ENCODE measurements around the gene IQCF2. TPM values are rescaled to one million over a fixed set of nuclear protein-coding genes. Genes with fewer than 3 reads are reported as not detected.

IQCF2 gene
- polyA plus RNA-seq: not detected
- long read RNA-seq, donor 1: 0 reads
- long read RNA-seq, donor 2: 0 reads
- long read RNA-seq, donor 3: 0 reads
- long read RNA-seq, donor 4: 0 reads
- long read RNA-seq, donor 5: 0 reads
- long read RNA-seq, donor 6: 0 reads
- long read RNA-seq, donor 7: 0 reads
- long read RNA-seq, donor 8: 0 reads
- long read RNA-seq, donor 9: 0 reads
- long read RNA-seq, donor 10: 0 reads

DNA sequence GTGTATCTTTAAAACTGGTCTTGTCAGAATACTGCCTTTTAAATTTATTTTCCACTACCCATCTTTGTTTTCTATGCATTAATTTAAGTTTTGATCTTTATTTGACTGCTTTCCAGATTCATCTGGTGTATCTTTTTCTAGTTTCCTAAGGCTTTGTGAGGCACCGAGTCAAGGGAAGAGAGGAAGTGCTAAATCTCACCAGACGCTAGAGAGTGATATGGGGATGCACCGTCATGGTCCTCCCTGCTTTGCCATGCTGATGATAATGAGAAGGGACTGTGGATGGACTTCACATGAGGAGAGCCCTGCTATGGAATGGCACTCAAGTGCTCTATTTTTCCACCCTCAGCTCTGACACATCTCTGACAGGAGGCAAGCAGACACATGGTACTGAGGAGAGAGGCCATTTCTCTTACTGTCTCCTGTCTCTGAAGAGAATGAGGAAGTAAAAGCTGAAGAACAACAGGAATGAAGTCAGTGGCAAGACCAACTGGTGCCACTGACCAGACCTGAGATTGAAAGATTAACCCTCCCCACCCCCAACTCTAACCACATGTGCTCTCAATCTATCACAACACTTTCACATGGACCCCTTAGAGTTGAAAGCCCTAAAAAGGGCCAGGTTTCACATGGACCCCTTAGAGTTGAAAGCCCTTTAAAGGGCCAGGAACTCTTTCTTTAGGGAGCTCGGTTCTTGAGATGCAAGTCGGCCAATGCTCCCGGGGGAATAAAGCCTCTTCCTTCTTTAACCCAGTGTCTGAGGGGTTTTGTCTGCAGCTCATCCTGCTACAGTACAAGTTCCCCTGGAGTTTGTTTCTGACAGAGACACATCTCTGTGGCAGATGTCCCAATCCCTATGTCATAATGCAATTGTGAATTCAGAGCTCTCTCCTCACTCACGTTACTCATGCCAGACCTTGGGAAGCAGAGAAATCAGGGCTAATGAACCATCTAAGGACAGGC, at the start of gene IQCF2:
IQCF2 (plus strand) TSS at position 913 of the 963 bp plus-strand sequence. CDS start 52 bp downstream, outside the sequence.
- 72 to 90% (median 73%) methylated on average over 7 of the region's 7 CpGs for WGBS, 3 donors
- H3K27me3 ChIP-seq (ENCODE audit: control insufficient read depth in 3 of 3, insufficient read depth in 3 of 3, low read length in 3 of 3): peaks cover 0 to 4% (median 0%) of the 10 kb centered on the region in 3 donors
- H3K4me3 ChIP-seq (ENCODE audit: low read depth in 1 of 3, low read length in 3 of 3): no peak within 1 kb of the TSS
- H3K9me3 ChIP-seq (ENCODE audit: control insufficient read depth in 2 of 2, insufficient read depth in 1 of 2, low read depth in 1 of 2, low read length in 1 of 2): no peaks in the 10 kb centered on the region
- no peak for FAIRE-seq
- no peak within 1 kb of the TSS for H3K27ac ChIP-seq (ENCODE audit: low read depth in 1 of 3, low read length in 2 of 3)
- no peak for DNase-seq
- no peaks in the 10 kb centered on the region for H3K4me1 ChIP-seq (ENCODE audit: control insufficient read depth in 3 of 3, insufficient read depth in 2 of 3, low read depth in 1 of 3, low read length in 2 of 3)
- no peaks in the 10 kb centered on the region for H3K36me3 ChIP-seq (ENCODE audit: control insufficient read depth in 3 of 3, insufficient read depth in 2 of 3, low read depth in 1 of 3, low read length in 3 of 3)

DNA sequence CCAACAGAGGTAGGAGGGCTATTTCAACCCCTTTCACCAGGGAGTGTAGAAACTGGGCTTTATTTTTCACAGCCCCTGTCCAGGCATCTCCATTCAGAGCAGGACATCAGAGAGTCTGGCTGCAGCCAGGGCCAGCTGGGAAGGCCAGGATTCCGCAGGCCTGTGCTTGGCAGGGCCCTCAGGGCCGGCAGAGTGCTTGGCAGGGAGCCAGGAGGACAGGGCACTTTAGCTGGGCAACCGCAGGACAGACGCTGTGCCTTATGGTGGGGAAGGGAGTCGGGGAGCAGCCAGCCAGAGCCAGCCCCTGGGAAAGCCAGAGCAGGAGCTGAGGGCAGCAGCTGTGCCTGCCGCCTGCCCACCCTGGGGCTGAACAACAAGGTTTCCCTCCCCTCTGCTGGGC, 47.9 kb upstream of the IQCF2 start:
- 51 to 67% (median 57%) methylated on average over 5 to 6 of the region's 6 CpGs for WGBS, 3 donors
- no peak for DNase-seq
- no peaks in the 10 kb centered on the region for H3K36me3 ChIP-seq (ENCODE audit: control insufficient read depth in 3 of 3, insufficient read depth in 2 of 3, low read depth in 1 of 3, low read length in 3 of 3)
- H3K27ac ChIP-seq (ENCODE audit: low read depth in 1 of 3, low read length in 2 of 3): no peak overlapping the region
- H3K27me3 ChIP-seq (ENCODE audit: control insufficient read depth in 3 of 3, insufficient read depth in 3 of 3, low read length in 3 of 3): peaks cover 0 to 5% (median 0%) of the 10 kb centered on the region in 3 donors
- no peaks in the 10 kb centered on the region for H3K4me1 ChIP-seq (ENCODE audit: control insufficient read depth in 3 of 3, insufficient read depth in 2 of 3, low read depth in 1 of 3, low read length in 2 of 3)
- no peaks in the 10 kb centered on the region for H3K9me3 ChIP-seq (ENCODE audit: control insufficient read depth in 2 of 2, insufficient read depth in 1 of 2, low read depth in 1 of 2, low read length in 1 of 2)
- no peak overlapping the region for H3K4me3 ChIP-seq (ENCODE audit: low read depth in 1 of 3, low read length in 3 of 3)
- no peak for FAIRE-seq

- H3K27ac ChIP-seq (ENCODE audit: low read depth in 1 of 3, low read length in 2 of 3): no peak overlapping the region
- H3K4me3 ChIP-seq (ENCODE audit: low read depth in 1 of 3, low read length in 3 of 3): no peak overlapping the region
- peaks cover 0 to 5% (median 0%) of the 10 kb centered on the region in 3 donors for H3K27me3 ChIP-seq (ENCODE audit: control insufficient read depth in 3 of 3, insufficient read depth in 3 of 3, low read length in 3 of 3)
- 79 to 88% (median 88%) methylated on average over 3 of the region's 3 CpGs for WGBS, 3 donors
- H3K4me1 ChIP-seq (ENCODE audit: control insufficient read depth in 3 of 3, insufficient read depth in 2 of 3, low read depth in 1 of 3, low read length in 2 of 3): no peaks in the 10 kb centered on the region
- H3K9me3 ChIP-seq (ENCODE audit: control insufficient read depth in 2 of 2, insufficient read depth in 1 of 2, low read depth in 1 of 2, low read length in 1 of 2): no peaks in the 10 kb centered on the region
- no peak for FAIRE-seq
- DNase-seq: no peak
- H3K36me3 ChIP-seq (ENCODE audit: control insufficient read depth in 3 of 3, insufficient read depth in 2 of 3, low read depth in 1 of 3, low read length in 3 of 3): no peaks in the 10 kb centered on the region
These were observed 47.4 kb upstream of the IQCF2 start for GRCh38 chr3:51814034-51814433.

GRCh38 chr3:51815614-51816013, 45.8 kb upstream of the IQCF2 start:
- Histone ChIP-seq H3K9me3 (ENCODE audit: control insufficient read depth in 2 of 2, insufficient read depth in 1 of 2, low read depth in 1 of 2, low read length in 1 of 2) (no peaks in the 10 kb centered on the region), H3K4me1 (ENCODE audit: control insufficient read depth in 3 of 3, insufficient read depth in 2 of 3, low read depth in 1 of 3, low read length in 2 of 3) (no peaks in the 10 kb centered on the region), H3K4me3 (ENCODE audit: low read depth in 1 of 3, low read length in 3 of 3) (no peak overlapping the region), H3K27ac (ENCODE audit: low read depth in 1 of 3, low read length in 2 of 3) (no peak overlapping the region), H3K27me3 (ENCODE audit: control insufficient read depth in 3 of 3, insufficient read depth in 3 of 3, low read length in 3 of 3) (peaks cover 0 to 5% (median 0%) of the 10 kb centered on the region in 3 donors), H3K36me3 (ENCODE audit: control insufficient read depth in 3 of 3, insufficient read depth in 2 of 3, low read depth in 1 of 3, low read length in 3 of 3) (no peaks in the 10 kb centered on the region)
- WGBS, 3 donors: 24 to 50% (median 27%) methylated on average over 4 of the region's 4 CpGs
- FAIRE-seq (no peak), DNase-seq (no peak)

DNA sequence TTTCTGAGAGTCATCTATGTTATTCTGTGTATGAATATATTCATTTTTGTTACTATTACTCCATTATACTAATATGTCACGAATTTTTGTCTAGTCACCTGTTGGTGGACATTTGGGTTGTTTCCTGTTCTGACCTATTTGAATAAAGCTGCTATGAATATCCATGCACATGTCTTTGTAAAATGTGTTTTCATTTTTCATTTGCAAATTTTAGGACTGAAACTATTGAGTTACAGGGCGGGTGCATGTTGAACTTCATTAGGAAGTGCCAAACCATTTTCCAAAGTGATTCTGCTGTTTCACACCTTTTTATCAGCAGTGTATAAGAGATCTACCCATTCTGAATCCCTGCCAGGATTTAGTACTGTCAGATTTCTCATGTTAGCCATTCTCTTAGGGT, 44.7 kb upstream of the IQCF2 start:
- H3K4me3 ChIP-seq (ENCODE audit: low read depth in 1 of 3, low read length in 3 of 3): no peak overlapping the region
- 69 to 85% (median 75%) methylated on average over 2 of the region's 2 CpGs for WGBS, 3 donors
- FAIRE-seq: no peak
- no peak for DNase-seq
- H3K4me1 ChIP-seq (ENCODE audit: control insufficient read depth in 3 of 3, insufficient read depth in 2 of 3, low read depth in 1 of 3, low read length in 2 of 3): no peaks in the 10 kb centered on the region
- H3K27me3 ChIP-seq (ENCODE audit: control insufficient read depth in 3 of 3, insufficient read depth in 3 of 3, low read length in 3 of 3): peaks cover 0 to 5% (median 0%) of the 10 kb centered on the region in 3 donors
- H3K9me3 ChIP-seq (ENCODE audit: control insufficient read depth in 2 of 2, insufficient read depth in 1 of 2, low read depth in 1 of 2, low read length in 1 of 2): no peaks in the 10 kb centered on the region
- H3K36me3 ChIP-seq (ENCODE audit: control insufficient read depth in 3 of 3, insufficient read depth in 2 of 3, low read depth in 1 of 3, low read length in 3 of 3): no peaks in the 10 kb centered on the region
- H3K27ac ChIP-seq (ENCODE audit: low read depth in 1 of 3, low read length in 2 of 3): no peak overlapping the region

DNA sequence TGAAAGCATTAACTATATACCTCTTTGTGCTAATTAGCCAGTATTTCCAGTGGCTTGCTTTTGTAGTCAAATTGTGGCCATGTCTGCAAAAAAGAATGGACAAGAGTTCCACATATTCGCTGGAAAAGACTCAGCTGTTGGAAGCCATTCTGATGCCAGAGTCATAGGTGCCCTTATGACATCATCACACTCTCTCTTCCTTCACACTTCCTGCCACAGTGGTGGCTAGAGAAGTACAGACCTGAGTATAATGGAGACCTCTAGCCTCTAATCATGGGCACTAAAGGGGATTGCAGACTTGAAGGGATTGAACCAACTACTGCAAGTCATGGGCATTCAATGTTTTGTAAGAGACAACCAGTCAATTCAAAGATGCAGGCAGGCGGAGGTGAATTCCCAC, 44.0 kb upstream of the IQCF2 start:
- WGBS, 3 donors: 87 to 91% (median 90%) methylated on average over 2 of the region's 2 CpGs
- no peak for FAIRE-seq

GRCh38 chr3:51819151-51819550, 42.3 kb upstream of the IQCF2 start:
- H3K4me3 ChIP-seq (ENCODE audit: low read depth in 1 of 3, low read length in 3 of 3): no peak overlapping the region
- no peak overlapping the region for H3K27ac ChIP-seq (ENCODE audit: low read depth in 1 of 3, low read length in 2 of 3)
- DNase-seq (no peak), FAIRE-seq (no peak)
- WGBS, 3 donors: 86 to 92% (median 89%) methylated on average over 15 of the region's 15 CpGs
- H3K27me3 ChIP-seq (ENCODE audit: control insufficient read depth in 3 of 3, insufficient read depth in 3 of 3, low read length in 3 of 3): peaks cover 0 to 7% (median 0%) of the 10 kb centered on the region in 3 donors
- H3K4me1 ChIP-seq (ENCODE audit: control insufficient read depth in 3 of 3, insufficient read depth in 2 of 3, low read depth in 1 of 3, low read length in 2 of 3): no peaks in the 10 kb centered on the region
- no peaks in the 10 kb centered on the region for H3K9me3 ChIP-seq (ENCODE audit: control insufficient read depth in 2 of 2, insufficient read depth in 1 of 2, low read depth in 1 of 2, low read length in 1 of 2)
- H3K36me3 ChIP-seq (ENCODE audit: control insufficient read depth in 3 of 3, insufficient read depth in 2 of 3, low read depth in 1 of 3, low read length in 3 of 3): no peaks in the 10 kb centered on the region

More for the DNA sequence above, 44.0 kb upstream of the IQCF2 start:
- Histone ChIP-seq H3K9me3 (ENCODE audit: control insufficient read depth in 2 of 2, insufficient read depth in 1 of 2, low read depth in 1 of 2, low read length in 1 of 2) (no peaks in the 10 kb centered on the region), H3K4me1 (ENCODE audit: control insufficient read depth in 3 of 3, insufficient read depth in 2 of 3, low read depth in 1 of 3, low read length in 2 of 3) (no peaks in the 10 kb centered on the region), H3K27ac (ENCODE audit: low read depth in 1 of 3, low read length in 2 of 3) (no peak overlapping the region), H3K36me3 (ENCODE audit: control insufficient read depth in 3 of 3, insufficient read depth in 2 of 3, low read depth in 1 of 3, low read length in 3 of 3) (no peaks in the 10 kb centered on the region), H3K27me3 (ENCODE audit: control insufficient read depth in 3 of 3, insufficient read depth in 3 of 3, low read length in 3 of 3) (peaks cover 0 to 5% (median 0%) of the 10 kb centered on the region in 3 donors), H3K4me3 (ENCODE audit: low read depth in 1 of 3, low read length in 3 of 3) (no peak overlapping the region)
- DNase-seq: no peak

DNA sequence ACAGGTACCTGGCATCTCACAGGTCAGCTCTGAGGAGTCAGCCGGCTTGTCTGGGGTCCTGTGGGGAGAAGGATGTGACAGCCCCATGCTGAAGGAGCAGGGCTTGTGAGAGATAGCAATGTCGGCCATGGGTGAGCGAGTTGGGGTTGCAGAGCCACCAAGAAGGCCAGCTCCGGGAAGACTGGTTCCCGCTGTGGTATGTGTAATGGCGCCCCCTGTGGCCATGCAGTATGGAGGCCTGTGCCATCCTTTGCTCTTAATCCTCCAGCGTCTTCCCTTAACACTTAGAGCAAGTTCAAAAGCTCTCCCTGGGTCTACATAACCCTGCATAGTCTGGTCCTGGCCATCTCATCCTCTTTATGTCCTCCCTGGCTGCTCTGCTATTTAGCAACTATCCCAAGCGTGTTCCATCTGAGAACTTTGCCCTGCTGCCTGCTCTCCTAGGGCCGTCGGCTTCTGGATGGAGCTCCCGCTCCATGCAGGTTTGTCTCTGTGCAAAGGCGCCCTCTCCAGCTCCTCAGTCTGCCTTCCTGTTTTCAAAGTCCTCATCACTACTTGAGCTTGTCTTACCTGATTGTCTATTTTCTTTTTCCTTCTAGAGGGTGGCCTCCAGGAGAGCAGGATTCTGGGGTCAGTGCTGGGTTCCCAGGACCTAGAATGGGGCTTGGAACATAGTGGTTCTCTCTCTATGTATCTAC, 41.6 kb upstream of the IQCF2 start:
- peaks cover 0 to 5% (median 0%) of the 10 kb centered on the region in 3 donors for H3K27me3 ChIP-seq (ENCODE audit: control insufficient read depth in 3 of 3, insufficient read depth in 3 of 3, low read length in 3 of 3)
- FAIRE-seq: no peak
- H3K27ac ChIP-seq (ENCODE audit: low read depth in 1 of 3, low read length in 2 of 3): no peak overlapping the region
- no peaks in the 10 kb centered on the region for H3K9me3 ChIP-seq (ENCODE audit: control insufficient read depth in 2 of 2, insufficient read depth in 1 of 2, low read depth in 1 of 2, low read length in 1 of 2)
- 46 to 50% (median 50%) methylated on average over 12 of the region's 12 CpGs for WGBS, 3 donors
- no peak for DNase-seq
- no peaks in the 10 kb centered on the region for H3K36me3 ChIP-seq (ENCODE audit: control insufficient read depth in 3 of 3, insufficient read depth in 2 of 3, low read depth in 1 of 3, low read length in 3 of 3)
- H3K4me1 ChIP-seq (ENCODE audit: control insufficient read depth in 3 of 3, insufficient read depth in 2 of 3, low read depth in 1 of 3, low read length in 2 of 3): no peaks in the 10 kb centered on the region
- no peak overlapping the region for H3K4me3 ChIP-seq (ENCODE audit: low read depth in 1 of 3, low read length in 3 of 3)
